ENCODE data around the gene KLHL14. TPM values are rescaled to one million over a fixed set of nuclear protein-coding genes. Genes with fewer than 3 reads are reported as not detected.

The KLHL14 gene
- total and polyA plus RNA-seq, 2 donors (not counting 1 experiment from before 2014, with no cell fraction given): 18.5 to 42.5 TPM

GRCh38 chr18:32801228-32801627 lies 28.4 kb upstream of the KLHL14 start:
- no peaks in the 10 kb centered on the region for H3K27me3 Mint-ChIP-seq

More at GRCh38 chr18:32801228-32801627, 28.4 kb upstream of the KLHL14 start:
- H3K79me2 ChIP-seq (ENCODE audit: control insufficient read depth, insufficient read depth, low read length): no peaks in the 10 kb centered on the region
- ATAC-seq (ENCODE audit: low read depth): no peak
- no peak overlapping the region for H3K27ac ChIP-seq (ENCODE audit: low read length in 2 of 2)
- peaks cover 2 to 7% (median 5%) of the 10 kb centered on the region in 3 donors for H3K9me3 ChIP-seq (ENCODE audit: control extremely low read depth in 1 of 3, control insufficient read depth in 2 of 3, insufficient read depth in 1 of 3, low read length in 2 of 3)
- WGBS (ENCODE audit: insufficient coverage): no CpG with 5 or more reads among the region's 1 CpG
- intact Hi-C loops (cut with micrococcal nuclease): loop anchor here (5.0 kb wide), 2 partner anchors 66 to 709 kb away; partner anchors contain the start of gene RNF138
- H3K4me2 ChIP-seq (replicated peaks; ENCODE audit: low read depth, low read length, poor library complexity, severe bottlenecking): no peak overlapping the region
- no peak for TF ChIP-seq CTCF (IDR thresholded peaks at IDR 0.05)
- TF ChIP-seq EZH2 (IDR thresholded peaks at IDR 0.05; ENCODE audit: borderline replicate concordance, insufficient read depth, low read depth, low read length, poor library complexity, severe bottlenecking): no peak
- H3K36me3 ChIP-seq (replicated peaks in 1 of 2; ENCODE audit: control extremely low read depth in 1 of 2, control insufficient read depth in 1 of 2, extremely low read depth in 1 of 2, insufficient read depth in 2 of 2, low read length in 1 of 2): no peaks in the 10 kb centered on the region
- H3K4me3 Mint-ChIP-seq: peak overlapping the region; percentile 14
- no peak for DNase-seq
- no peak overlapping the region for H3K9ac ChIP-seq (ENCODE audit: low read length)
- H2AFZ ChIP-seq (ENCODE audit: insufficient read depth, low read depth, low read length, poor library complexity, severe bottlenecking): no peak overlapping the region
- no peak overlapping the region for H3K4me3 ChIP-seq (ENCODE audit: control extremely low read depth in 1 of 5, extremely low read depth in 1 of 5, insufficient read depth in 1 of 5, low read depth in 2 of 5, low read length in 4 of 5)
- H3K4me1 Mint-ChIP-seq: peaks cover 63% of the 10 kb centered on the region
- peaks cover 5% of the 10 kb centered on the region for H3K9me3 Mint-ChIP-seq (ENCODE audit: insufficient read depth)
- H3K27me3 ChIP-seq (replicated peaks in 1 of 4; ENCODE audit: control extremely low read depth in 1 of 4, control insufficient read depth in 3 of 4, insufficient read depth in 4 of 4, low read length in 3 of 4): no peaks in the 10 kb centered on the region
- peaks cover 43 to 46% of the 10 kb centered on the region in 2 donors for H3K4me1 ChIP-seq (ENCODE audit: control insufficient read depth in 2 of 2, insufficient read depth in 2 of 2, low read length in 2 of 2)
- ChIA-PET POLR2A (interaction anchor here (1.0 kb wide), 1 partner anchor 49 kb away, joined by 4 read pairs; no protein-coding TSS in a partner anchor), CTCF (interaction anchor here (1.3 to 2.6 kb wide), 4 partner anchors 24 to 68 kb away, joined by 3 to 8 read pairs (median 5); partner anchors contain the start of gene KLHL14)
- peak overlapping the region; percentile 60 for H3K27ac Mint-ChIP-seq
- H4K20me1 ChIP-seq (ENCODE audit: control insufficient read depth, insufficient read depth, low read length, poor library complexity, severe bottlenecking): no peaks in the 10 kb centered on the region
